SK-N-SH treated with all-trans-retinoic acid at 6 μM for 48 hours (cell line): Measurements from ENCODE around the gene MATCAP1.

Source experiments
- RARB ChIP-seq: fragments of 250-450 bp; sonication (Bioruptor Pico); IDR thresholded peaks from 2 replicates; pipeline ENCODE4 v1.8.0; 2021; ENCODE audit warnings: mild to moderate bottlenecking, moderate library complexity
- TSHZ2 ChIP-seq: fragments of 250-450 bp; sonication (Bioruptor Pico); IDR thresholded peaks from 2 replicates; pipeline ENCODE4 v1.5.0; 2020; ENCODE audit warnings: mild to moderate bottlenecking, moderate library complexity
- ZNF8 ChIP-seq: fragments of 450-650 bp; formaldehyde crosslinking; IDR thresholded peaks from 2 replicates; pipeline ENCODE4 v1.5.0; 2020; ENCODE audit warnings: mild to moderate bottlenecking, moderate library complexity

GRCh38 chr16:67202956-67203493 is 19.3 kb upstream of the MATCAP1 start:
- TF ChIP-seq RARB, result no peak
- no peak for TF ChIP-seq ZNF8 (CRISPR knock-in tag)
- no peak for TF ChIP-seq TSHZ2
